SH-SY5Y (cell line): ENCODE results near the gene MED27.

Source experiments
- GATA2 ChIP-seq: IDR thresholded peaks from 2 replicates; pipeline ENCODE4 v1.6.1; 2011; ENCODE audit warnings: mild to moderate bottlenecking, low read depth, low read length
- GATA3 ChIP-seq: IDR thresholded peaks from 2 replicates; pipeline ENCODE4 v1.6.1; 2011; ENCODE audit warnings: low read depth, mild to moderate bottlenecking, low read length, moderate library complexity

- TF ChIP-seq GATA2 (no peak), GATA3 (no peak)
Observed at GRCh38 chr9:132031467-132032237, 48.0 kb downstream of the MED27 start.
